22Rv1 (cell line): ENCODE results near the gene MAP7.

Experiments
- CTCF ChIP-seq: fragments of 450-650 bp; IDR thresholded peaks from 2 replicates; pipeline ENCODE4 v1.5.1; 2017; ENCODE audit warnings: mild to moderate bottlenecking
- ZFX ChIP-seq: fragments of 450-650 bp; IDR thresholded peaks from 2 replicates; pipeline ENCODE4 v1.6.1; 2017; ENCODE audit warnings: antibody characterized with exemption, borderline replicate concordance

- no peak for TF ChIP-seq ZFX
- TF ChIP-seq CTCF = no peak
Observed at GRCh38 chr6:136566851-136567250, 16.6 kb upstream of the MAP7 start.
